NCI-H526 (cell line): ENCODE data around the gene EXOC2.

Experiments used
- DNase-seq, 2 experiments: peaks; one replicate each; lab custom pipeline; 2025; lab: John Stamatoyannopoulos, UW

EXOC2 gene

GRCh38 chr6:520820-521219 is 172.1 kb downstream of the EXOC2 start:
- no peak for DNase-seq

- DNase-seq = no peak
Measured at GRCh38 chr6:518218-518617, 174.7 kb downstream of the EXOC2 start.

GRCh38 chr6:516213-516612 is 176.7 kb downstream of the EXOC2 start:
- DNase-seq = no peak

GRCh38 chr6:515267-515666 is 177.7 kb downstream of the EXOC2 start:
- DNase-seq = no peak

GRCh38 chr6:514396-514978 is 178.5 kb downstream of the EXOC2 start:
- no peak for DNase-seq

GRCh38 chr6:513961-514360 is 179.0 kb downstream of the EXOC2 start:
- DNase-seq = no peak

- DNase-seq = no peak
Measured at GRCh38 chr6:513058-513457, 179.9 kb downstream of the EXOC2 start.

- no peak for DNase-seq
Measured at GRCh38 chr6:511488-512137, 181.3 kb downstream of the EXOC2 start.

GRCh38 chr6:509676-510075 is 183.3 kb downstream of the EXOC2 start:
- no peak for DNase-seq

GRCh38 chr6:508614-509013 is 184.3 kb downstream of the EXOC2 start:
- DNase-seq = no peak

GRCh38 chr6:508006-508405 is 184.9 kb downstream of the EXOC2 start:
- DNase-seq = no peak

- no peak for DNase-seq
Measured at GRCh38 chr6:506920-507622, 185.9 kb downstream of the EXOC2 start.

- DNase-seq = no peak
Measured at GRCh38 chr6:506508-506907, 186.4 kb downstream of the EXOC2 start.

- no peak for DNase-seq
Measured at GRCh38 chr6:505374-505773, 187.6 kb downstream of the EXOC2 start.

- no peak for DNase-seq
Measured at GRCh38 chr6:504446-504980, 188.4 kb downstream of the EXOC2 start.

- no peak for DNase-seq
Measured at GRCh38 chr6:503610-504362, 189.2 kb downstream of the EXOC2 start.

GRCh38 chr6:502761-503160 is 190.2 kb downstream of the EXOC2 start:
- no peak for DNase-seq

- DNase-seq = no peak
Measured at GRCh38 chr6:501891-502601, 190.9 kb downstream of the EXOC2 start.

GRCh38 chr6:499617-500016 is 193.3 kb downstream of the EXOC2 start:
- no peak for DNase-seq

GRCh38 chr6:498795-499231 is 194.1 kb downstream of the EXOC2 start:
- DNase-seq = no peak

- no peak for DNase-seq
Measured at GRCh38 chr6:497258-497657, 195.7 kb downstream of the EXOC2 start.

- DNase-seq = no peak
Measured at GRCh38 chr6:496649-497048, 196.3 kb downstream of the EXOC2 start.
